ENCODE measurements around the gene BPIFA2. TPM values are rescaled to one million over a fixed set of nuclear protein-coding genes. Genes with fewer than 3 reads are reported as not detected.

BPIFA2 gene
- total and polyA plus RNA-seq, 8 donors: not detected

DNA sequence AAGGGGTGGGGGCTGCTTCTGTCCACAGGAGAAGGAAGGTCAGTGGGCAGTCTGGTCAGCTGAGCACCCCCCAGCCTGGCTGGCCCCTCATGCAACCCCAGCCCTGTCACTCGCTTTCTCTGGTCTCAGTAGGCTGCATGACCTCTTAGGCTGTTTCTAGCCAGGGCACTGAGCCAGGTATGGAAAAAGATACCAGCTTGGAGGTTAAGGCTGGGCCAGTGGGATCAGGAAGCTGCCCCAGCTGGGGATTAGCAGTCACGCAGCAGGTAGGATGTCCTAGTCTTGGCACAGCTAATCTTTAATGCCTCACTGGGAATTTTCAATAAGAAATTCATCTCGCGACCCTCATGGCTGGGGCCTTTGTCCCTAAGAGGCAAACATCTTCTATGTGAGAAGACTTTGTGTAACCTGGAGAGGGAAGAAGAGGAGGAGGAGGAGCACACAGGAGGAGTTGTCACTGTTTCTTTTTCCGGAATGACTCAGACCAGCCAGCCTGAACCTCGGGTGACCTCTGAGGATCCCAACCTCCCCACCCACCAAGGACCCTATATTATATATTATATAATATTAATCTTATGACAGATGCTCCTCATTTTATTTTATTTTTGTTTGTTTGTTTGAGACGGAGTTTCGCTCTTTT lies 2.4 kb upstream of the BPIFA2 start:
- H3K4me1 ChIP-seq: no peaks in the 10 kb centered on the region
- WGBS, 2 donors: 63 to 64% methylated on average over 8 of the region's 8 CpGs
- DNase-seq (no peak), FAIRE-seq (no peak), ATAC-seq (no peak)
- no peak overlapping the region for H3K4me3 ChIP-seq
- no peak overlapping the region for H3K27ac ChIP-seq
- intact Hi-C loops (cut with DNase I): no loop called here
- H3K27me3 ChIP-seq: no peaks in the 10 kb centered on the region
- TF ChIP-seq, protein P1, sequence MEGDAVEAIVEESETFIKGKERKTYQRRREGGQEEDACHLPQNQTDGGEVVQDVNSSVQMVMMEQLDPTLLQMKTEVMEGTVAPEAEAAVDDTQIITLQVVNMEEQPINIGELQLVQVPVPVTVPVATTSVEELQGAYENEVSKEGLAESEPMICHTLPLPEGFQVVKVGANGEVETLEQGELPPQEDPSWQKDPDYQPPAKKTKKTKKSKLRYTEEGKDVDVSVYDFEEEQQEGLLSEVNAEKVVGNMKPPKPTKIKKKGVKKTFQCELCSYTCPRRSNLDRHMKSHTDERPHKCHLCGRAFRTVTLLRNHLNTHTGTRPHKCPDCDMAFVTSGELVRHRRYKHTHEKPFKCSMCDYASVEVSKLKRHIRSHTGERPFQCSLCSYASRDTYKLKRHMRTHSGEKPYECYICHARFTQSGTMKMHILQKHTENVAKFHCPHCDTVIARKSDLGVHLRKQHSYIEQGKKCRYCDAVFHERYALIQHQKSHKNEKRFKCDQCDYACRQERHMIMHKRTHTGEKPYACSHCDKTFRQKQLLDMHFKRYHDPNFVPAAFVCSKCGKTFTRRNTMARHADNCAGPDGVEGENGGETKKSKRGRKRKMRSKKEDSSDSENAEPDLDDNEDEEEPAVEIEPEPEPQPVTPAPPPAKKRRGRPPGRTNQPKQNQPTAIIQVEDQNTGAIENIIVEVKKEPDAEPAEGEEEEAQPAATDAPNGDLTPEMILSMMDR (IDR thresholded peaks at IDR 0.05): no peak
- H3K36me3 ChIP-seq: no peaks in the 10 kb centered on the region
- H3K9me3 ChIP-seq: no peaks in the 10 kb centered on the region

- Histone ChIP-seq H3K27me3 (no peaks in the 10 kb centered on the region), H3K9me3 (no peaks in the 10 kb centered on the region), H3K27ac (no peak overlapping the region), H3K36me3 (no peaks in the 10 kb centered on the region), H3K4me3 (no peak overlapping the region), H3K4me1 (no peaks in the 10 kb centered on the region)
- TF ChIP-seq, protein P1 (IDR thresholded peaks at IDR 0.05): no peak
- intact Hi-C loops (cut with DNase I): no loop called here
- DNase-seq (no peak), FAIRE-seq (no peak), ATAC-seq (no peak)
- 79 to 85% methylated on average over 8 of the region's 8 CpGs for WGBS, 2 donors
These were observed 1.3 kb upstream of the BPIFA2 start for GRCh38 chr20:33166533-33167113.

DNA sequence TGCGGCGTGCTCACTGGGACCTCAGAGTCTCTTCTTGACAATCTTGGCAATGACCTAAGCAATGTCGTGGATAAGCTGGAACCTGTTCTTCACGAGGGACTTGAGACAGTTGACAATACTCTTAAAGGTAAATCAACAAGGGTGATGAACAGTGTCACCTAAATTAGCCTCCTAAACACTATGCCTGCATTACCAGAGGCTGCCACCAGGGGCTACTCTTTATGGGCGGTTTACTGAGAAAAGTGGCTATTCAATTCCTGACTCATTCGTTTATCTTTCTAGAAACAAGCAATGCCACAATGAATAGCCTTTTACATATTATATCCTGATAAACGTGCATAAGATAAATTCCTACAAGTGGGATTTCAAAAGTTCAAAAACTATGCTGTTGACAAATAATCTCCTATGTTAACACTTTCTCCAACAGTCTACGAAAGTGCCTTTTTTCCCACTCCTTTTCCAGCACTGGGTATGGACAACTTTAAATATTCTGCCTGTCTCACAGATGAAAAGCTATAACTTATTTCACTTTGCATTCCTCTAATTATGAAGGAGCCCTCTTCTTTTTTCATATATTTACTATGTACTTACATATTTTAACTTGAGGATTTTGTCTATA lies 1.3 kb downstream of the BPIFA2 start:
- no peaks in the 10 kb centered on the region for H3K36me3 ChIP-seq
- H3K4me1 ChIP-seq: no peaks in the 10 kb centered on the region
- no peaks in the 10 kb centered on the region for H3K27me3 ChIP-seq
- no peaks in the 10 kb centered on the region for H3K9me3 ChIP-seq
- no peak overlapping the region for H3K4me3 ChIP-seq
- no peak for FAIRE-seq
- DNase-seq: no peak
- no peak overlapping the region for H3K27ac ChIP-seq
- TF ChIP-seq, protein P1 (IDR thresholded peaks at IDR 0.05): peak in 3 of 4 donors; percentile 6 to 41 (median 13)
- 44 to 51% methylated on average over 8 of the region's 8 CpGs for WGBS, 2 donors
- no peak for ATAC-seq
- intact Hi-C loops (cut with DNase I): no loop called here

GRCh38 chr20:33172781-33173180 lies 4.8 kb downstream of the BPIFA2 start:
- 45 to 46% methylated on average over 7 of the region's 7 CpGs for WGBS, 2 donors
- no peaks in the 10 kb centered on the region for H3K27me3 ChIP-seq
- H3K27ac ChIP-seq: no peak overlapping the region

More at GRCh38 chr20:33172781-33173180, 4.8 kb downstream of the BPIFA2 start:
- ATAC-seq (no peak), FAIRE-seq (no peak), DNase-seq (no peak)
- TF ChIP-seq, protein P1 (IDR thresholded peaks at IDR 0.05): no peak
- intact Hi-C loops (cut with DNase I): no loop called here
- H3K36me3 ChIP-seq: no peaks in the 10 kb centered on the region
- no peaks in the 10 kb centered on the region for H3K4me1 ChIP-seq
- no peaks in the 10 kb centered on the region for H3K9me3 ChIP-seq
- no peak overlapping the region for H3K4me3 ChIP-seq
